Measurements from ENCODE around the gene GAS7.
"Not testable (repeated sequence)": the region's sequence is repeated elsewhere in the genome, so short reads cannot be mapped to it uniquely, and the experiment has no call there.

GAS7 gene

GRCh38 chr17:10021272-10021984, 177.0 kb downstream of the GAS7 start:
- no peak overlapping the region for H3K4me3 ChIP-seq (ENCODE audit: low read length)
- no peak for DNase-seq (ENCODE audit: low read depth)
- no peaks in the 10 kb centered on the region for H3K36me3 ChIP-seq (ENCODE audit: control insufficient read depth, insufficient read depth, low read length, severe bottlenecking)
- H3K27me3 ChIP-seq (replicated peaks; ENCODE audit: control insufficient read depth, insufficient read depth, low read length): no peaks in the 10 kb centered on the region
- peaks cover 8% of the 10 kb centered on the region for H3K4me1 ChIP-seq (ENCODE audit: control insufficient read depth, insufficient read depth, low read length)
- no peak overlapping the region for H3K9ac ChIP-seq (ENCODE audit: low read length)
- H3K9me3 ChIP-seq (ENCODE audit: control insufficient read depth, low read length): no peaks in the 10 kb centered on the region

- peaks cover 8% of the 10 kb centered on the region for H3K4me1 ChIP-seq (ENCODE audit: control insufficient read depth, insufficient read depth, low read length)
- H3K27me3 ChIP-seq (replicated peaks; ENCODE audit: control insufficient read depth, insufficient read depth, low read length): no peaks in the 10 kb centered on the region
- DNase-seq (ENCODE audit: low read depth): peak; percentile 42
- no peaks in the 10 kb centered on the region for H3K9me3 ChIP-seq (ENCODE audit: control insufficient read depth, low read length)
- no peak overlapping the region for H3K9ac ChIP-seq (ENCODE audit: low read length)
- no peak overlapping the region for H3K4me3 ChIP-seq (ENCODE audit: low read length)
- H3K36me3 ChIP-seq (ENCODE audit: control insufficient read depth, insufficient read depth, low read length, severe bottlenecking): no peaks in the 10 kb centered on the region
Observed at GRCh38 chr17:10019941-10020451, 178.4 kb downstream of the GAS7 start.

- no peak for DNase-seq (ENCODE audit: low read depth)
- H3K4me3 ChIP-seq (ENCODE audit: low read length): no peak overlapping the region
- no peaks in the 10 kb centered on the region for H3K9me3 ChIP-seq (ENCODE audit: control insufficient read depth, low read length)
- no peaks in the 10 kb centered on the region for H3K36me3 ChIP-seq (ENCODE audit: control insufficient read depth, insufficient read depth, low read length, severe bottlenecking)
- no peak overlapping the region for H3K9ac ChIP-seq (ENCODE audit: low read length)
- H3K4me1 ChIP-seq (ENCODE audit: control insufficient read depth, insufficient read depth, low read length): peaks cover 11% of the 10 kb centered on the region
- H3K27me3 ChIP-seq (replicated peaks; ENCODE audit: control insufficient read depth, insufficient read depth, low read length): no peaks in the 10 kb centered on the region
Observed at GRCh38 chr17:10018461-10018891, 179.9 kb downstream of the GAS7 start.

GRCh38 chr17:10016958-10017570, 181.3 kb downstream of the GAS7 start:
- not testable (repeated sequence) for H3K4me3 ChIP-seq (ENCODE audit: low read length); H3K36me3 ChIP-seq (ENCODE audit: control insufficient read depth, insufficient read depth, low read length, severe bottlenecking); H3K27me3 ChIP-seq (replicated peaks; ENCODE audit: control insufficient read depth, insufficient read depth, low read length); H3K9me3 ChIP-seq (ENCODE audit: control insufficient read depth, low read length); H3K9ac ChIP-seq (ENCODE audit: low read length); DNase-seq (ENCODE audit: low read depth)
- peaks cover 15% of the 10 kb centered on the region for H3K4me1 ChIP-seq (ENCODE audit: control insufficient read depth, insufficient read depth, low read length)

GRCh38 chr17:10013365-10014112, 184.9 kb downstream of the GAS7 start:
- no peaks in the 10 kb centered on the region for H3K36me3 ChIP-seq (ENCODE audit: control insufficient read depth, insufficient read depth, low read length, severe bottlenecking)
- H3K4me3 ChIP-seq (ENCODE audit: low read length): no peak overlapping the region
- no peaks in the 10 kb centered on the region for H3K9me3 ChIP-seq (ENCODE audit: control insufficient read depth, low read length)
- no peak overlapping the region for H3K9ac ChIP-seq (ENCODE audit: low read length)
- DNase-seq (ENCODE audit: low read depth): peak; percentile 42
- H3K27me3 ChIP-seq (replicated peaks; ENCODE audit: control insufficient read depth, insufficient read depth, low read length): no peaks in the 10 kb centered on the region
- peaks cover 12% of the 10 kb centered on the region for H3K4me1 ChIP-seq (ENCODE audit: control insufficient read depth, insufficient read depth, low read length)

GRCh38 chr17:10010752-10011151, 187.7 kb downstream of the GAS7 start:
- Histone ChIP-seq H3K9me3 (ENCODE audit: control insufficient read depth, low read length) (no peaks in the 10 kb centered on the region), H3K4me1 (ENCODE audit: control insufficient read depth, insufficient read depth, low read length) (peaks cover 12% of the 10 kb centered on the region), H3K36me3 (ENCODE audit: control insufficient read depth, insufficient read depth, low read length, severe bottlenecking) (no peaks in the 10 kb centered on the region)

GRCh38 chr17:10003705-10004104, 194.7 kb downstream of the GAS7 start:
- H3K4me1 ChIP-seq (ENCODE audit: control insufficient read depth, insufficient read depth, low read length): peaks cover 8% of the 10 kb centered on the region

More at GRCh38 chr17:10010752-10011151, 187.7 kb downstream of the GAS7 start:
- no peaks in the 10 kb centered on the region for H3K27me3 ChIP-seq (replicated peaks; ENCODE audit: control insufficient read depth, insufficient read depth, low read length)
- H3K9ac ChIP-seq (ENCODE audit: low read length): no peak overlapping the region
- H3K4me3 ChIP-seq (ENCODE audit: low read length): no peak overlapping the region
- DNase-seq (ENCODE audit: low read depth): peak; percentile 65

GRCh38 chr17:10002567-10003360, 195.6 kb downstream of the GAS7 start:
- not testable (repeated sequence) for H3K36me3 ChIP-seq (ENCODE audit: control insufficient read depth, insufficient read depth, low read length, severe bottlenecking); H3K4me3 ChIP-seq (ENCODE audit: low read length); DNase-seq (ENCODE audit: low read depth); H3K27me3 ChIP-seq (replicated peaks; ENCODE audit: control insufficient read depth, insufficient read depth, low read length); H3K4me1 ChIP-seq (ENCODE audit: control insufficient read depth, insufficient read depth, low read length); H3K9ac ChIP-seq (ENCODE audit: low read length); H3K9me3 ChIP-seq (ENCODE audit: control insufficient read depth, low read length)

More at GRCh38 chr17:10003705-10004104, 194.7 kb downstream of the GAS7 start:
- Histone ChIP-seq H3K9ac (ENCODE audit: low read length) (no peak overlapping the region), H3K36me3 (ENCODE audit: control insufficient read depth, insufficient read depth, low read length, severe bottlenecking) (no peaks in the 10 kb centered on the region), H3K4me3 (ENCODE audit: low read length) (no peak overlapping the region), H3K27me3 (replicated peaks; ENCODE audit: control insufficient read depth, insufficient read depth, low read length) (no peaks in the 10 kb centered on the region), H3K9me3 (ENCODE audit: control insufficient read depth, low read length) (no peaks in the 10 kb centered on the region)
- DNase-seq (ENCODE audit: low read depth): no peak

- Histone ChIP-seq H3K27me3 (replicated peaks; ENCODE audit: control insufficient read depth, insufficient read depth, low read length) (no peaks in the 10 kb centered on the region), H3K4me3 (ENCODE audit: low read length) (no peak overlapping the region), H3K9ac (ENCODE audit: low read length) (no peak overlapping the region), H3K4me1 (ENCODE audit: control insufficient read depth, insufficient read depth, low read length) (peaks cover 8% of the 10 kb centered on the region), H3K9me3 (ENCODE audit: control insufficient read depth, low read length) (no peaks in the 10 kb centered on the region), H3K36me3 (ENCODE audit: control insufficient read depth, insufficient read depth, low read length, severe bottlenecking) (no peaks in the 10 kb centered on the region)
- peak; percentile 5 for DNase-seq (ENCODE audit: low read depth)
Observed at GRCh38 chr17:10001306-10001873, 197.0 kb downstream of the GAS7 start.

GRCh38 chr17:9999919-10000695, 198.3 kb downstream of the GAS7 start:
- no peaks in the 10 kb centered on the region for H3K36me3 ChIP-seq (ENCODE audit: control insufficient read depth, insufficient read depth, low read length, severe bottlenecking)
- no peaks in the 10 kb centered on the region for H3K27me3 ChIP-seq (replicated peaks; ENCODE audit: control insufficient read depth, insufficient read depth, low read length)
- no peak for DNase-seq (ENCODE audit: low read depth)
- H3K4me1 ChIP-seq (ENCODE audit: control insufficient read depth, insufficient read depth, low read length): peaks cover 8% of the 10 kb centered on the region
- no peaks in the 10 kb centered on the region for H3K9me3 ChIP-seq (ENCODE audit: control insufficient read depth, low read length)
- no peak overlapping the region for H3K9ac ChIP-seq (ENCODE audit: low read length)
- H3K4me3 ChIP-seq (ENCODE audit: low read length): no peak overlapping the region

All from adipocyte (in vitro differentiated cells).